Fibroblast of lung (primary cell): ENCODE measurements around the gene PTGES2. TPM values are rescaled to one million over a fixed set of nuclear protein-coding genes. Genes with fewer than 3 reads are reported as not detected.

Experiments used
- DNase-seq, 2 donors: peaks; one replicate each; pipeline versions ENCODE4 v3.0.0 to v3.0.0-alpha.2; 2010; ENCODE audit warnings: low read depth in 2 of 2
- H2AFZ ChIP-seq: 2 replicates; pipeline ENCODE4 v1.5.1; 2012; ENCODE audit warnings: low read length, control low read depth, inconsistent platforms
- H3K27ac ChIP-seq: 2 replicates; pipeline ENCODE4 v1.5.1; 2011; ENCODE audit warnings: low read length, control low read depth; ENCODE audit not compliant: insufficient read depth
- H3K27me3 ChIP-seq: 2 replicates; pipeline ENCODE4 v1.5.1; 2011; ENCODE audit warnings: mild to moderate bottlenecking, low read length; ENCODE audit not compliant: control insufficient read depth, insufficient read depth
- H3K36me3 ChIP-seq: 2 replicates; pipeline ENCODE4 v1.5.1; 2011; ENCODE audit warnings: low read length; ENCODE audit not compliant: control insufficient read depth, insufficient read depth
- H3K4me1 ChIP-seq: 2 replicates; pipeline ENCODE4 v1.5.1; 2011; ENCODE audit warnings: low read length; ENCODE audit not compliant: control insufficient read depth, insufficient read depth; ENCODE audit errors: extremely low read depth
- H3K4me2 ChIP-seq: 2 replicates; pipeline ENCODE4 v1.5.1; 2011; ENCODE audit warnings: low read length, control low read depth; ENCODE audit not compliant: insufficient read depth; ENCODE audit errors: extremely low read depth
- H3K4me3 ChIP-seq, 4 experiments: fragments of 200-600 bp in 1 of 4; sonication (generic) in 1 of 4; replicated peaks in 1 of 4; 2 replicates each; pipeline ENCODE4 v1.5.1; 2011 to 2016; ENCODE audit warnings: low read length in 4 of 4, low read depth in 3 of 4, mild to moderate bottlenecking in 3 of 4, control low read depth in 2 of 4, inconsistent platforms in 1 of 4, mixed read lengths in 1 of 4; ENCODE audit not compliant: insufficient read depth in 1 of 4; ENCODE audit errors: control extremely low read depth in 1 of 4
- H3K79me2 ChIP-seq: 2 replicates; pipeline ENCODE4 v1.5.1; 2012; ENCODE audit warnings: mild to moderate bottlenecking, low read length, inconsistent platforms; ENCODE audit not compliant: control insufficient read depth, insufficient read depth
- H3K9ac ChIP-seq: 2 replicates; pipeline ENCODE4 v1.5.1; 2011; ENCODE audit warnings: mild to moderate bottlenecking, low read length, control low read depth; ENCODE audit not compliant: insufficient read depth
- H3K9me3 ChIP-seq: 2 replicates; pipeline ENCODE4 v1.5.1; 2012; ENCODE audit warnings: low read depth, low read length; ENCODE audit not compliant: control insufficient read depth, insufficient read depth
- H4K20me1 ChIP-seq: 2 replicates; pipeline ENCODE4 v1.5.1; 2011; ENCODE audit warnings: low read length; ENCODE audit not compliant: control insufficient read depth, insufficient read depth; ENCODE audit errors: extremely low read depth
- CTCF ChIP-seq, 2 donors: IDR thresholded peaks in 1 of 2; conservative IDR thresholded peaks in 1 of 2; 1 replicate in 1 of 2; 2 replicates in 1 of 2; pipeline ENCODE4 v1.5.1; 2011 to 2012; ENCODE audit warnings: low read length in 2 of 2, control low read depth in 1 of 2, inconsistent platforms in 1 of 2, low read depth in 1 of 2, mild to moderate bottlenecking in 1 of 2
- EZH2 ChIP-seq: IDR thresholded peaks from 2 replicates; pipeline ENCODE4 v1.5.1; 2012; ENCODE audit warnings: low read length, control low read depth, mild to moderate bottlenecking; ENCODE audit errors: missing control alignments
- polyA plus RNA-seq, 2 donors: library from polyadenylated mRNA; depleted of rRNA in 1 of 2; stranded (reverse) in 1 of 2; unstranded in 1 of 2; fragments of >200 nt; gene quantifications; 2 replicates each; pipeline ENCODE4 v1.2.1, GENCODE V29; 2011 to 2012; ENCODE audit warnings: missing spikeins in 1 of 2
- total RNA-seq: library from RNA; depleted of rRNA; stranded (reverse); fragments of >200 nt; gene quantifications from 2 replicates; pipeline ENCODE4 v1.2.1, GENCODE V29; 2014

Gene PTGES2
- total and polyA plus RNA-seq, 2 donors (not counting 1 experiment from before 2014, with no cell fraction given): 44.8 to 57.6 TPM

GRCh38 chr9:128149001-128149701 is 21.6 kb upstream of the PTGES2 start, which contains the start of gene LCN2:
Gene LCN2, plus strand, starts transcription at chr9:128149453. Its CDS starts 73 bp downstream, at chr9:128149526.
- no peak within 1 kb of the TSS for H3K4me2 ChIP-seq
- no peaks in the 10 kb centered on the region for H4K20me1 ChIP-seq
- DNase-seq: no peak
- H2AFZ ChIP-seq: no peak within 1 kb of the TSS
- H3K9ac ChIP-seq: no peak within 1 kb of the TSS
- peaks cover 4% of the 10 kb centered on the region for H3K27me3 ChIP-seq
- no peaks in the 10 kb centered on the region for H3K36me3 ChIP-seq
- no peaks in the 10 kb centered on the region for H3K9me3 ChIP-seq
- H3K27ac ChIP-seq: no peak within 1 kb of the TSS
- TF ChIP-seq EZH2: no peak
- no peak for TF ChIP-seq CTCF (conservative IDR thresholded peaks at IDR 0.05 in 1 of 2, IDR thresholded peaks at IDR 0.05 in 1 of 2; ENCODE audit: low read depth in 1 of 2, low read length in 2 of 2)
- H3K4me1 ChIP-seq: no peaks in the 10 kb centered on the region
- no peak within 1 kb of the TSS for H3K4me3 ChIP-seq
- H3K79me2 ChIP-seq: no peaks in the 10 kb centered on the region

GRCh38 chr9:128148509-128149000 is 21.0 kb upstream of the PTGES2 start:
- no peak overlapping the region for H3K4me2 ChIP-seq
- no peaks in the 10 kb centered on the region for H3K4me1 ChIP-seq
- no peak overlapping the region for H3K27ac ChIP-seq
- no peak overlapping the region for H2AFZ ChIP-seq
- H3K36me3 ChIP-seq: no peaks in the 10 kb centered on the region
- H4K20me1 ChIP-seq: no peaks in the 10 kb centered on the region
- peaks cover 4% of the 10 kb centered on the region for H3K27me3 ChIP-seq
- DNase-seq: no peak
- H3K4me3 ChIP-seq: no peak overlapping the region
- H3K9me3 ChIP-seq: no peaks in the 10 kb centered on the region
- H3K9ac ChIP-seq: no peak overlapping the region
- no peaks in the 10 kb centered on the region for H3K79me2 ChIP-seq
- TF ChIP-seq EZH2: no peak
- no peak for TF ChIP-seq CTCF (conservative IDR thresholded peaks at IDR 0.05 in 1 of 2, IDR thresholded peaks at IDR 0.05 in 1 of 2; ENCODE audit: low read depth in 1 of 2, low read length in 2 of 2)

- H3K36me3 ChIP-seq: no peaks in the 10 kb centered on the region
- H3K4me2 ChIP-seq: no peak overlapping the region
- no peaks in the 10 kb centered on the region for H4K20me1 ChIP-seq
- no peak overlapping the region for H3K9ac ChIP-seq
- H3K4me1 ChIP-seq: no peaks in the 10 kb centered on the region
- no peaks in the 10 kb centered on the region for H3K79me2 ChIP-seq
- TF ChIP-seq EZH2 (no peak), CTCF (conservative IDR thresholded peaks at IDR 0.05 in 1 of 2, IDR thresholded peaks at IDR 0.05 in 1 of 2; ENCODE audit: low read depth in 1 of 2, low read length in 2 of 2) (no peak)
- no peak for DNase-seq
- H3K27me3 ChIP-seq: peaks cover 7% of the 10 kb centered on the region
- H3K9me3 ChIP-seq: no peaks in the 10 kb centered on the region
- no peak overlapping the region for H3K4me3 ChIP-seq
- no peak overlapping the region for H2AFZ ChIP-seq
- H3K27ac ChIP-seq: no peak overlapping the region
Measured at GRCh38 chr9:128146591-128147120, 19.1 kb upstream of the PTGES2 start.
